Stimulated activated CD8-positive, alpha-beta memory T cell treated with anti-CD3 and anti-CD28 coated beads, Interleukin-7, amount 100 ng/mL, for 24 hours (primary cell): Measurements from ENCODE around the gene EXOC8.
"Not testable (repeated sequence)": the region's sequence is repeated elsewhere in the genome, so short reads cannot be mapped to it uniquely, and the experiment has no call there.

Experiments used
- DNase-seq: peaks from one replicate; pipeline ENCODE4 v3.0.0-alpha.2; 2020; ENCODE audit warnings: low read depth

Gene EXOC8

GRCh38 chr1:231351816-231352215 is 14.2 kb upstream of the EXOC8 start:
- no peak for DNase-seq

GRCh38 chr1:231348856-231349255 is 11.2 kb upstream of the EXOC8 start:
- not testable (repeated sequence) for DNase-seq

GRCh38 chr1:231348442-231348841 is 10.8 kb upstream of the EXOC8 start:
- DNase-seq = no peak

- no peak for DNase-seq
Observed at GRCh38 chr1:231347961-231348360, 10.3 kb upstream of the EXOC8 start.

- DNase-seq = no peak
Observed at GRCh38 chr1:231340328-231341013, 2.8 kb upstream of the EXOC8 start.

- no peak for DNase-seq
Observed at GRCh38 chr1:231338270-231339128, 847 bp upstream of the EXOC8 start, which contains the start of gene SPRTN. SPRTN (plus strand) TSS chr1:231338293; CDS start chr1:231338384, 91 bp downstream.

GRCh38 chr1:231337043-231337471 is 595 bp downstream of the EXOC8 start:
- DNase-seq = no peak

- no peak for DNase-seq
Observed at GRCh38 chr1:231335663-231336602, 1.7 kb downstream of the EXOC8 start.

GRCh38 chr1:231334952-231335351 is 2.7 kb downstream of the EXOC8 start:
- no peak for DNase-seq

- no peak for DNase-seq
Observed at GRCh38 chr1:231334079-231334666, 3.5 kb downstream of the EXOC8 start.

GRCh38 chr1:231332761-231333160 is 4.9 kb downstream of the EXOC8 start:
- DNase-seq = no peak

GRCh38 chr1:231329483-231329882 is 8.2 kb downstream of the EXOC8 start:
- no peak for DNase-seq

GRCh38 chr1:231327617-231328016 is 10.0 kb downstream of the EXOC8 start:
- DNase-seq = no peak

GRCh38 chr1:231326248-231326647 is 11.4 kb downstream of the EXOC8 start:
- DNase-seq = no peak

- no peak for DNase-seq
Observed at GRCh38 chr1:231324660-231325059, 13.0 kb downstream of the EXOC8 start.

- DNase-seq = no peak
Observed at GRCh38 chr1:231322880-231323530, 14.6 kb downstream of the EXOC8 start.

- no peak for DNase-seq
Observed at GRCh38 chr1:231319080-231319479, 18.6 kb downstream of the EXOC8 start.

- DNase-seq = no peak
Observed at GRCh38 chr1:231318568-231318967, 19.1 kb downstream of the EXOC8 start.

GRCh38 chr1:231318015-231318355 is 19.7 kb downstream of the EXOC8 start:
- DNase-seq = no peak

GRCh38 chr1:231317306-231318014 is 20.2 kb downstream of the EXOC8 start:
- DNase-seq = no peak

- no peak for DNase-seq
Observed at GRCh38 chr1:231315887-231316286, 21.8 kb downstream of the EXOC8 start.
